Common myeloid progenitor, CD34-positive (primary cell): ENCODE measurements around the gene RNASEH1.

ENCODE experiments used
- CTCF ChIA-PET: fragments of 350-600 bp; sonication (Branson Sonifier 250); formaldehyde crosslinking; loops from one replicate; lab custom pipeline; 2021; ENCODE audit warnings: antibody characterized with exemption; lab: Charles Lee
- POLR2A ChIA-PET: fragments of 350-600 bp; sonication (Branson Sonifier 250); formaldehyde crosslinking; loops from one replicate; lab custom pipeline; 2021; ENCODE audit warnings: antibody characterized with exemption; lab: Charles Lee
- DNase-seq, 3 donors: peaks; one replicate each; pipeline versions ENCODE4 v3.0.0 to v3.0.0-alpha.2; 2013
- H3K27ac ChIP-seq, 2 experiments: 1 replicate in 1 of 2; 2 replicates in 1 of 2; pipeline ENCODE4 v1.7.0; 2013; ENCODE audit warnings: inconsistent platforms in 2 of 2, low read length in 2 of 2, mild to moderate bottlenecking in 2 of 2, low read depth in 1 of 2, moderate library complexity in 1 of 2; ENCODE audit not compliant: severe bottlenecking in 2 of 2, insufficient read depth in 1 of 2, poor library complexity in 1 of 2
- H3K27me3 ChIP-seq, 5 experiments: replicated peaks in 2 of 5; 1 replicate in 3 of 5; 2 replicates in 2 of 5; pipeline versions ENCODE4 v1.6.1 to v1.7.0; 2013; ENCODE audit warnings: low read length in 4 of 5, mild to moderate bottlenecking in 2 of 5, moderate library complexity in 2 of 5, inconsistent platforms in 1 of 5; ENCODE audit not compliant: insufficient read depth in 5 of 5, control insufficient read depth in 4 of 5
- H3K36me3 ChIP-seq, 4 experiments: 1 replicate in 2 of 4; 2 replicates in 2 of 4; pipeline versions ENCODE4 v1.6.1 to v1.7.0; 2013; ENCODE audit warnings: low read length in 3 of 4, control low read depth in 1 of 4, mild to moderate bottlenecking in 1 of 4; ENCODE audit not compliant: control insufficient read depth in 4 of 4, insufficient read depth in 4 of 4
- H3K4me1 ChIP-seq, 4 experiments: 1 replicate in 3 of 4; 2 replicates in 1 of 4; pipeline versions ENCODE4 v1.6.1 to v1.7.1; 2013; ENCODE audit warnings: low read length in 3 of 4, mild to moderate bottlenecking in 3 of 4, control low read depth in 1 of 4, inconsistent platforms in 1 of 4, moderate library complexity in 1 of 4; ENCODE audit not compliant: control insufficient read depth in 4 of 4, insufficient read depth in 4 of 4; ENCODE audit errors: control extremely low read depth in 1 of 4
- H3K4me3 ChIP-seq, 7 experiments: 1 replicate in 4 of 7; 2 replicates in 3 of 7; pipeline versions ENCODE4 v1.5.1 to v1.7.0; 2013; ENCODE audit warnings: mild to moderate bottlenecking in 7 of 7, low read length in 6 of 7, moderate library complexity in 6 of 7, inconsistent platforms in 2 of 7, low read depth in 2 of 7, control low read depth in 1 of 7; ENCODE audit not compliant: insufficient read depth in 4 of 7, control insufficient read depth in 1 of 7; ENCODE audit errors: extremely low read depth in 1 of 7
- H3K9me3 ChIP-seq, 5 experiments: 1 replicate in 4 of 5; 2 replicates in 1 of 5; pipeline versions ENCODE4 v1.6.1 to v1.7.1; 2013; ENCODE audit warnings: low read length in 4 of 5, mild to moderate bottlenecking in 2 of 5, inconsistent platforms in 1 of 5, low read depth in 1 of 5, moderate library complexity in 1 of 5; ENCODE audit not compliant: control insufficient read depth in 4 of 5, insufficient read depth in 2 of 5; ENCODE audit errors: control extremely low read depth in 1 of 5
- WGBS: methylation state at CpG from one replicate; pipeline ENCODE4 v1.1.5; 2013; ENCODE audit not compliant: insufficient coverage; 5-methylcytosine and 5-hydroxymethylcytosine counted together

RNASEH1 gene

GRCh38 chr2:3513026-3513810, 44.9 kb downstream of the RNASEH1 start:
- whole genome bisulfite sequencing = 100% methylated on average over 2 of the region's 3 CpGs
- POLR2A ChIA-PET = no interaction called here

DNA sequence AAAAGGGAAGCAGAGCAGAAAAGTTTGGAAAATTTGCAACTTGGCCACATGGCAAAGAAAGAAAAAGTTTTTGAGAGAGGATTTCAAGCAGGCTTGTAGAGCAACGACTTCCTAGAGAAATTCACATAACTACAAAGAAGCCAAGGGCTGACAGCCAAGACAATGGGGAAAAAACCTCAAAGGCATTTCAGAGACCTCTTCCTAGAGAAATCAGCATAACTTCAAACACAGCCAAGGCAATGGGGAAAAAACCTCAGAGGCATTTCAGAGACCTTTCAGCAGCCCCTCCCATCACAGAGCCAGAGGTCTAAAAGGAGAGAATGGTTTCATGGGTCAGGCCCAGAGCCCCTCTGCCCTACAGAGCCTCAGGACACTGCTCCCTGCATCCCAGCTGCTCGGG, 46.0 kb downstream of the RNASEH1 start:
- ChIA-PET POLR2A (no interaction called here), CTCF (no interaction called here)
- Histone ChIP-seq H3K9me3 (peaks cover 11 to 40% (median 16%) of the 10 kb centered on the region in 5 experiments), H3K4me3 (no peak overlapping the region), H3K27ac (no peak overlapping the region), H3K4me1 (no peaks in the 10 kb centered on the region), H3K27me3 (no peaks in the 10 kb centered on the region), H3K36me3 (peaks cover 17 to 56% (median 30%) of the 10 kb centered on the region in 4 experiments)
- 93% methylated on average over 1 of the region's 2 CpGs for WGBS
- DNase-seq = no peak

More at GRCh38 chr2:3513026-3513810, 44.9 kb downstream of the RNASEH1 start:
- CTCF ChIA-PET = interaction anchor here (0.7 kb wide), 1 partner anchor 22 kb away, joined by 3 read pairs; no protein-coding TSS in a partner anchor
- Histone ChIP-seq H3K4me1 (peaks cover 2 to 9% (median 5%) of the 10 kb centered on the region in 4 experiments), H3K27me3 (no peaks in the 10 kb centered on the region), H3K36me3 (peaks cover 17 to 49% (median 30%) of the 10 kb centered on the region in 4 experiments), H3K9me3 (peaks cover 11 to 38% (median 16%) of the 10 kb centered on the region in 5 experiments), H3K4me3 (no peak overlapping the region), H3K27ac (no peak overlapping the region)
- DNase-seq = peak in 2 of 3 donors; percentile 11 to 41

GRCh38 chr2:3505771-3506170, 52.4 kb downstream of the RNASEH1 start:
- POLR2A ChIA-PET = interaction anchor here (0.7 kb wide), 1 partner anchor 69 kb away, joined by 4 read pairs; the partner anchor contains the start of gene RPS7
- CTCF ChIA-PET = interaction anchor here (1.2 to 1.3 kb wide), 2 partner anchors 9 to 82 kb away, joined by 3 read pairs; no protein-coding TSS in a partner anchor
- 83% methylated on average over 1 of the region's 4 CpGs for WGBS

GRCh38 chr2:3504741-3505140, 53.4 kb downstream of the RNASEH1 start:
- peaks cover 2 to 49% (median 31%) of the 10 kb centered on the region in 4 experiments for H3K36me3 ChIP-seq
- peaks cover 0 to 6% (median 3%) of the 10 kb centered on the region in 5 experiments for H3K9me3 ChIP-seq
- no peak overlapping the region for H3K27ac ChIP-seq
- H3K4me1 ChIP-seq = no peaks in the 10 kb centered on the region
- H3K27me3 ChIP-seq = no peaks in the 10 kb centered on the region
- WGBS = 97% methylated on average over 4 of the region's 5 CpGs
- no peak overlapping the region for H3K4me3 ChIP-seq
- CTCF ChIA-PET = no interaction called here
- DNase-seq = no peak
- POLR2A ChIA-PET = no interaction called here

More at GRCh38 chr2:3505771-3506170, 52.4 kb downstream of the RNASEH1 start:
- DNase-seq = no peak
- Histone ChIP-seq H3K27me3 (no peaks in the 10 kb centered on the region), H3K36me3 (peaks cover 5 to 47% (median 27%) of the 10 kb centered on the region in 4 experiments), H3K4me1 (no peaks in the 10 kb centered on the region), H3K9me3 (peaks cover 0 to 10% (median 4%) of the 10 kb centered on the region in 5 experiments), H3K4me3 (no peak overlapping the region), H3K27ac (no peak overlapping the region)

GRCh38 chr2:3503483-3503882, 54.6 kb downstream of the RNASEH1 start:
- ChIA-PET POLR2A (no interaction called here), CTCF (no interaction called here)
- Histone ChIP-seq H3K27me3 (no peaks in the 10 kb centered on the region), H3K9me3 (peaks cover 0 to 4% (median 2%) of the 10 kb centered on the region in 5 experiments), H3K27ac (no peak overlapping the region), H3K4me1 (no peaks in the 10 kb centered on the region), H3K36me3 (peaks cover 6 to 62% (median 33%) of the 10 kb centered on the region in 4 experiments), H3K4me3 (no peak overlapping the region)
- DNase-seq = no peak
- whole genome bisulfite sequencing = 94% methylated on average over 13 of the region's 13 CpGs

DNA sequence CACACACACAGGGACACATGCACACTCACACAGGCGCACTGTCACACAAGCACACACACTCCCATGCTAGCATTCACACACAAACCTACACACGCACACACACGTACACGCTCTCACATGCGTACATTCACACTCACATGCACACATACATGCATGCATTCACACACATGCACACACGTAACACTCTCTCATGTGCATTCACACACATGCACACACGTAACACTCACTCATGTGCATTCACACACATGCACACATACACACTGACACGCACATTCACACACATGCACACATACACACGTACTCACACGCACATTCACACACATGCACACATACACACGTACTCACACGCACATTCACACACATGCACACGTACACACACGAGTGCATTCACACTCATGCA, 55.1 kb downstream of the RNASEH1 start:
- 94% methylated on average over 13 of the region's 14 CpGs for WGBS
- Histone ChIP-seq H3K36me3 (peaks cover 6 to 66% (median 35%) of the 10 kb centered on the region in 4 experiments), H3K4me3 (no peak overlapping the region), H3K4me1 (no peaks in the 10 kb centered on the region), H3K27me3 (no peaks in the 10 kb centered on the region), H3K9me3 (peaks cover 0 to 3% (median 0%) of the 10 kb centered on the region in 5 experiments), H3K27ac (no peak overlapping the region)
- CTCF ChIA-PET = no interaction called here
- POLR2A ChIA-PET = no interaction called here
- no peak for DNase-seq

- Histone ChIP-seq H3K27me3 (no peaks in the 10 kb centered on the region), H3K4me1 (no peaks in the 10 kb centered on the region), H3K9me3 (no peaks in the 10 kb centered on the region), H3K4me3 (no peak overlapping the region), H3K27ac (no peak overlapping the region), H3K36me3 (peaks cover 6 to 69% (median 32%) of the 10 kb centered on the region in 4 experiments)
- CTCF ChIA-PET = no interaction called here
- POLR2A ChIA-PET = no interaction called here
- WGBS = 98% methylated on average over 33 of the region's 34 CpGs
- no peak for DNase-seq
These were observed 57.7 kb downstream of the RNASEH1 start for GRCh38 chr2:3500326-3500899.
